GM20431 (cell line): Measurements from ENCODE around the gene GPC1.

Experiments
- in situ Hi-C: fragments of 300-500 bp; cut with MseI, MboI; formaldehyde crosslinking; loops from one replicate; pipeline ENCODE4 v1.15.0; 2020; ENCODE audit warnings: low sequenced_read_pairs; ENCODE audit not compliant: unreplicated experiment

Gene GPC1

DNA sequence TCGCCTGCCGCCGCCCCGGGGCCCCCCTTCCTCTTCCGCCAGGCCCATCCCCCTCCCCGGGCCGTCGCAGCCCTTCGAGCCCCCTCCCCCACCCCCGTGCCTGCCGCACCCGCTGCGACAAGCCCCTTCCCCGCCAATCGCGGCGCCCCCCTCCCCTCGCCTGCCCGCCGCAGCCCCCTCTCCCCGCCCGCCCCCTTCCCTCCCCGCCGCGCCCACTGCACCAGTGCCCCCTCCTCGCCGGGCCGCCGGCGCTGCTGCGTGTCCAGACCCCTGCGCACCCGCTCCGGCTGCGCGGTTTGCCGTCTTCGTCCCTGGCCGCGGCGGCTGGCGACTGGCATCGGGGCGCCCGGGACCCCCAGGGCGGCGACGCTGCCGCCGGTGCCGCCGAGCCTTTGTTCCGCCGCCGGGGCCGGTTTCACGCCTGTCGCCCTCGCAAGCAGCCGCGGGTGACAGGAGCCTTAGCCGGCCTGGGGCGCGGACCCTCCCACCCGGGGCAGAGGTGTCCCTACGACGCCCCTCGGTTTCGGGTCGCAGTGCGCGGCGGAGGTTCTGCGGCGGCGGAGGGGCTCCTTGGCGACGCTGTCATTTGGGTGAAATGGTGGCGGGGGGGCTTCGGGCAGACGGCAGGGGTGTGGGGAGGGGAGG lies 18.1 kb downstream of the GPC1 start:
- in situ Hi-C loops, result no loop called here

DNA sequence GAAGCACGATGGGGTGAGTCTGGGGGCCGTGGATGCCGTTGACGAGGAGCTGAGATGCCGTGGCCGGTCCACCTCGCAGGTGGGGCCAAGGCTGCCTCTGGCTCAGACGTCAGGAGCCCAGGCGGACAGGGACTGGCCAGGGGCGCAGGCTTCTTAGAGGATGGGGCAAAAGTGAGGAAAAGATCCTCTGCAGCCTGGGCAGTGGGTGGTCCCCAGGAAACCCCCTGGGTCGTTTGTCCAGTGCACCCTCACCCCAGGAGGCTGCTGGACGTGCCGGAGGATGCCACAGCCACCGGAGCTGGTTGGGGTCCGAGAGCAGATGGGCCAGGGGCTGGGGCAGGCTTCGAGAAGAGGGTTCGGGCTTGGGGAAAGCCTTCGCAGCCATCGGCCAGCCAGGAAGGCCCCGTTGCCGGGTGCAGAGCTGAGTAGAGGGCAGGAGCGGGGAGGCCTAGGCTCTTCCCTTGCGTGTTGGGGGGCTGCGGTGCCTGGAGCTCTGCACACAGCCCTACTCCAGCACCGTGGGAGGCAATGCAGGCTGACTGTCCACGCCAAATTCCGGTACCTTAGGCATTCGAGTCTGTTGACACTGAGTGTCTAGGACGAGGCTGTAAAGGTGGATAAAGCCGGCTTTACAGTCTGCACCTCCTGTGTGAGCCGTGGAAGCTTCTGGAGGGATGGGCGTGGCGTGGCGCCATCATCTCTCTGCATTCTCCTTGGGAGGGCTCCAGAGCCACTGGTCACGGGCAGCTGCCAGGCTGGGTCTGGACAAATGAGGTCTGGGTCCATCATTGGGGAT lies 18.8 kb downstream of the GPC1 start:
- in situ Hi-C loops, result no loop called here

DNA sequence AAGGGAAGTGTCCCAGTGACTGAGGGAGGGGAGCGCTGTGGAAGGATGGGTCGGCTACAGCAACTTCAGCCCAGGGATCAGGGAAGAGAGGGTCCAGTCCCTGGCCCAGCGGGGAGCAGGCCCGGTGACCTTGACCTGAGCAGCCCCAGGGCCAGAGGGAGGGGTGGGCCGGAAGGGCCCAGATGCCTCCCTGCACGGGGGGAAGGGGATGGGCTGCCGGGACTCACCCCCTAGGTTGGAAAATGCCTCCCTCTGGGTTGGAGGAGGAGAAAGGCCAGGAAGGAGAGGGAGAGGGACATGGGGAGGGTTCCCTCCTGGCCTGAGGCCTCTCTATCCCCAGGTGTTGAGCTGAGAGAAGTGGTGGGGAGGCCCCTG lies 19.8 kb downstream of the GPC1 start:
- in situ Hi-C loops, result no loop called here

DNA sequence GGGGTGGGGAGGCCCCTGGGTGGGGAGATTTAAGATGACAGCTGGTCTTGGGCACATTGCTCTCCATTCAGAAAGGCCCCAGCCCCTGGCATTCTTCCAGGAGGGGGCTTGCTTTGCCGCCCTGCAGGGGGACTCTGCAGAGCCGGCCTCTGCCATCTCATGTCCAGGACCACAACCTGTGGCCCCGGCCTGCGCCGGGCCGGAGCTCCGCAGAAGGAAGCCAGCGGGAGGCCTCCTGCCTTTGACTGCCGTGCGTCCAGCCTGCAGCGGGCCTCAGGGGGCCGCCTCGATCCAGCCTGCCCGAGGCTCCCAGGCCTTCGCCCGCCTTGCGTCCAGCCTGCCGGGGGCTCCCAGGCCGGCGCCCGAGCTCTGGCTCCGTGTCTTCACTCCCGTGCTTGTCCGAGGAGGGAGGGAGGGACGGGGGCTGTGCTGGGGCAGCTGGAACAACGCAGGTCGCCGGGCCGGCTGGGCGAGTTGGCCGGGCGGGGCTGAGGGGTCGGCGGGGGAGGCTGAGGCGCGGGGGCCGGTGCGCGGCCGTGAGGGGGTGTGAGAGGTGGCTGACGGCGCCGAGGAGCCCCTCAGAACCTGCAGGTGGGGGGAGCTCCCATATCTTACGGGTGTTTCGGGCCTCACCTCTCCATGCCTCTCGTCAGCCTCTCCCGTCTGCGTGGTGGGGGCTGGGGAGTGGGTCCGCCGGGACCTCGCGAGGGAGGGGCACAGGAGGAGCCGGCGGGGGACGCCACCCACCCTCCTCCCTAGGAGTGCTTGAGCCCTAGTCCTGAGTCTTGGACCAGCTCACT lies 20.4 kb downstream of the GPC1 start:
- in situ Hi-C loops, result no loop called here

DNA sequence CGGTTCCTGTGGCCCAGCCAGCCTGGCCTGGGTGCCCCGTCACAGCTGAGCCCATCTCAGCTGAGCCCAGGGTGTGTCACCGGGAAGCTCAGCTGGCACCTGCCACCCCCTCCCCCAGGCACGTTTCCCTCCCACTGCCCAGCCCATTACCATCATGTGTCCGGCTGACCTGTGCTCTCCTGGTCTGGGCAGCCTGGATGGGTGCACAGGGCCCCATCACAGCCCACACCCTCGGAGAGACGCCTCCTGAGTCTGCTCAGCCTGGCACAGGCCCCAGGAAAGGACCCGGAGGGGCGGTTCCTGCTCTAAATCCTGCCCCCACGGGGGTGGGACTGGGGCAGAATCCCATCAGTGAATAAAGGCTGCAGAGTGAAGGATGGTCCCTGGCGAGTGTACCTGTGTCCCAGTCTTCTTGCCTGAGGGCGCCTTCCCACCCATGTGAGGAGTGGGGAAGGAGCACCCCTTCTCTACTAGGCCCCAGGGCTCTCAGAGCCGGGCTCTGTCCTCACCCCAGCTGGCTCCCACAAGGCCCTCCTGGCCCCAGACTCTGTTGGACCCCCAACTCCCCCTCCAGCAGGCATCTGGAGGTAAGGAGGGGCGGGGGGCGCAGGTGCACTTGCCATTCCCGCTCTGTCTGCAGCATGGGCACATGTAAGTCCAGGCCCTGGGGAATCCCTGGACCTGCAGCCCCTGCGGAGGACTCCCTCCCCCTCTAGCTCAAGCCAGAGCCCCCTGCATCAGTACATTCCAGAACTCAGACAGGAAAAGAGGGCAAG lies 21.2 kb downstream of the GPC1 start:
- in situ Hi-C loops, result no loop called here

DNA sequence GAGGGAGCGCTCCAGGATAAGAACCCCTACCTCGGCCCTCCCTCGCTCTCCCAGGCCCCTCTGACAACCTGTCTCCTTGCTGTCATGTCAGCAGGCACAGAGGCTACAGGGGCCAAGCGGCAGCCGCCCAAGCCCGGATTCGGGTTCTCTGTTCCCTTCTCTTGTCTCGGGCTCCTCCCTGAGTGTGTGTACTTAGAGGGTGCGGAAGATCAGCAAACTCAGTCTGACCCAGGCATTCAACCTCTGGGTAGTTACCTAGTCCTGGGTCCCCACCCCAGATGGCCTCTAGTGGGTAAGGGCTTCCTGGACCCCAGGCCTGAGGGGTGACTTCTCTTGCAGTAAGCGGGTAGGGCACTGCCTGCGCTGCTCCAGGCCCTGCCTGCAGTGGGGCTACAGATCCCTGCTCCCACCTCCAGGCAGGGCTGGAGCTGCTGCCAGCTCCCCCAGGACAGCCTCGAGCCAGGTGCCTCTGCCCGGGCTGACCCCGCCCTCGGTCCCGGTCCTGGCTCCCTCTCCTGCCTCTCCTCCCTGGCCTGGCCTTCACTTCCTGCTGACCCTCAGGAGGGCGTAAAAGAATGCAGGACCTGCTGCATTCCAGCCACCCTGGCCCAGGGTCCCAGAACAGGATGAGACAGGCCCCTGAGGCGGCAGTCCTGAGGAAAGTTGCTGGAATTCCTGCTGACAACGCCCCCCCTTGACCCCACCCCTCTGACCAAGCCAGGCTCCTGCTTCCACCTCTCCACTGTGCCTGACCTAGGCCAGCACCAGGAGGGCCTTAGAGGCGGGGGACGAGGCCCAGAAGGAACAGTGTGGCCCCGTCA lies 22.0 kb downstream of the GPC1 start:
- in situ Hi-C loops, result no loop called here

DNA sequence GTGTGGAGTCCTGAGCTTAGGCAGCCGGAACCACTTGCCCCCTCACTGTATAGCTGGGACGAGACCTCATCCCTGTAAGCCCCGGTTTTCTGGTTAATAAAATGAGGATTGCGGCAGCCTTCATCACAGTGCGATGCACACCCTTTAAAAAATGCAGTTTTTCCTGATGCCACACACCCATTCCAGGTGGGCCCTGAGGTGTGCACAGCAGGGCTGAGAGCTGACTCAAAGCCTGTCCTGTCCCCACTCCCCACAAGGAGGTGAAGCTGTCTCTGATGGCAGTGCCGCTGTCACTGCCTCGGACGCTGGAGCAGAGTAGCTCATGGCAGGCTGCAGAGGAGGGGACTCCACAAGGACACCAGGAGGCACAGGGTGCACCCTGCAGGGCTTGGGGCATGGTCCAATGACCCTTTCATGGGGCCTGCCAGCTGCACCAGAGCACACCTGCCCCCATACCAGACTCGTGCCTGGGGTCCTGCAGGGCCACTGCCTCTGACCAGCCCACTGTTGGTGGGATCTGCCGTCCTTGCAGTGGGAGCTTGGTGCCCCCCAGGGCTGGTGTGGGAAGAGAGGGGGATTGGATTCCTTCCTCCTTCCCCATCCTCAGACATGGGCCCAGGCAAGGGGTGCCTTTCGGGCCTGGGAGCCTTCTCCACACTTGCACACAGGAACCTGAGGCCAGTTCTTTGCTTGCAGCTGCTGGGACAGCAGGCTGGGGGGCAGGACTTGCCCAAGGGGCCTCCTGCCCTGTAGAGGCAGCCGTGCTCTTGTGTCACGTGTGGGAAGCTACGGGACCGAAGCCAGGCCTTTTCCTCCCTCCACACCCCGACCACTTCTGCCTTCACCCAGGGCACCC lies 22.8 kb downstream of the GPC1 start:
- in situ Hi-C loops, result no loop called here

DNA sequence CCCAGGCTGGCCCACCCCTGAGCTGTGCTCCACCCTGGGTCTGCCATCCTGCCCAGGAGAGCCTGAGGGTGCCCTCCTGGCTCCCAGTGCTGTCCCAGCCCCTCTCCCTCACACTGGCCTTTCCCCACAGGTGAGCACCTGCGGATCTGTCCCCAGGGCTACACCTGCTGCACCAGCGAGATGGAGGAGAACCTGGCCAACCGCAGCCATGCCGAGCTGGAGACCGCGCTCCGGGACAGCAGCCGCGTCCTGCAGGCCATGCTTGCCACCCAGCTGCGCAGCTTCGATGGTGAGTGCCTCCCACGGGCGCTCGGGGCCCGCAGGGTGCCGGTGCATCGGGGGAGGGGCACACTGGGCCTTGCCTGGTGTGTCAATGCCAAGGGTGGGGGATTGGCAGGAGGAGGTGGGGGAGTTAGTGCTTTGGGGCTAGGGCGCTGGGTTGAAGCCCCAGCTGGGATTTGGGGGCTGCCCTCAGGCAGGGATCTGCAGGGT lies 23.5 kb downstream of the GPC1 start:
- in situ Hi-C loops, result no loop called here

DNA sequence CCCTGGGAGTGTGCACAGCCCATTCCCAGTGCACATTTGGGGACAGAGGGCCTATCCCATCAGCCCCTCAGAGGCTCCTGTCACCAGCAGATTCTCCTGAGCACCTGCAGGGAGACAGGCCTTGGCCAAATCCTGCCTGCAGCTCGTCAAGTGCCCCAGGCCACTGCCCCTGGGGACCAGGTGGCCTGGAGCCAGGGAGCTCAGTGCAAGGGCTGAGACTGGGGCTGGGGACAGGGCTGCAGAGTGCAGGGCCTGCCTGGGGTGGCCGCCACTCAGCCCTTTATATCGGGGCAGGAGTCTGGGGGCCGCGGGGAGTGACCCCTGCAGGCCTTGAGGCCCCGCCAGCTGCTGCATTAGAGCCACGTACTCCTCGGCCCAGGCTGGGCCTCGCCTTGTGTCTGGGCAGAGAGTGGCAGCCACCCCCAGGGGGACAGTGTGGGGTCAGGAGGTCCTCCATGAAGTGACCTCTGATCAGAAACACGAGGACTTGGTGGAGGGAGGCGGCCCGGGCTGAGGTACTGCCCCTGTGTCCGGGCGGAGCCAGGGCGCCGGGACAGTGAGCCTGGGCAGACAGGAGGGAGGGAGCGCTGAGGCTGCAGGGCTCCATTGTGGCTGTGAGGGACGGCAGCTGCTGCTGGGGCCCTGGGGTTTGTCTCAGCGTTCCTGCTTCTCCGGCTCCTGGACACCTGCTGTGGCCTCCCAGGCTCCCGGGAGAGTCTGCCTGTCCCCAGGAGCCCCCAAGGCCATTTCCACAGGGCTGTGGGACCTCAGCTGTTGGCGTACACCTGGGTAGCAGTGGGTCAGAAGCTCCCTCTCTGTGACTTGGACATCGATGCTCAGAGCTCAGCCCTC lies 24.2 kb downstream of the GPC1 start:
- in situ Hi-C loops, result no loop called here

DNA sequence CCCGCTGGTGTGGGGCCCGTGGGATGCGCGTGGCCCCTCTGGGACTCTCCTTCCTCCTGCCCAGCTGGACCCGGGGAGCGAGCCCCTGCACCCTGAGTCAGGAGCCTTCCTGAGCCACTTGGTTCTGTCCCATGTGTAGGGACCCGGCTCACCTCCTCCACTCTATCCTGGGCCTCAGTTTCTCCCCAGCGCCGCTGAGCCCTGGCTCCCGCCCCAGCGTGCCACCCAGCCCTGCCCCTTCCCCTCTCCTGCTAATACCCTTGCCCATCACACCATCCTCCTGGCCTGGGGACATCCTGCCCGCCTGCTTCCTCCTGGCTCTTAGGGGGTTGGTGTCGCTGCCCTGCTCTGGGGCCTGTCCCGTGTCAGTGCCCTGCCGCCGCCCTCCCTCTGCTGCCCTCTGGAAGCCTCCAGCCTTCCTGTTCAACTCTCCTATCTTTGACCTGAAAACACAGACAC lies 24.8 kb downstream of the GPC1 start:
- in situ Hi-C loops, result no loop called here

DNA sequence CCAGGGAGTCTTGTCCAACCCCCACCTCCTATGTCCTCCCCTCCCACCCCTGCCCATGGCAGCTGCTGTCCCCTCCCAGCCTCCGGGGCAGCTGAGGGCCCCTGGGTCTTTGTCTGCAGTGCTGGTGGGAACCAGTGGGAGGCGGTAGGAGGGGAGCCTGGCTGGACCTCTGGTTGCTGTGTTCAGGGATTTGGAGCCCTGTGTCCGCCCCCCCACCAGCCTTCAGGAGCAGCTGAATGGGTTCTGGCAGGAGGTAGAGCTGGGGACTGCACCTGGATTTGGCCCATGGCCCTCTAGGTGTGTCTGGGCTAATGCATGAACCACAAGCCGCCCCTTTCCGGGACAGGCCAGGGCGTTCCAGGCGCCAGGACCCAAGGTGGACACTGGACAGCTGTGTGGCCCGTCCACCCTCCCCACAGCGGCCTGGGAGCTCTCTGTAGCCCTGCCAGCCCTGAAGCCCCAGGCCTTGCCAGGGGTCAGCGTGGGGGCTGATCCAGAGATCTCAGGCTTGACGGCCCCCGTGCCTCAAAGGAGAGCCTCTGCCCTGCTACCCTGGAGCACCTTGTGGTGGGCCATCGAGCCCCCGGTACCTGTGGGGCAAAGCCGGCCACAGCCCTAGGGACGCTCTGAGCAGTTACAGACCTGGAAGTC lies 25.4 kb downstream of the GPC1 start:
- in situ Hi-C loops, result no loop called here

DNA sequence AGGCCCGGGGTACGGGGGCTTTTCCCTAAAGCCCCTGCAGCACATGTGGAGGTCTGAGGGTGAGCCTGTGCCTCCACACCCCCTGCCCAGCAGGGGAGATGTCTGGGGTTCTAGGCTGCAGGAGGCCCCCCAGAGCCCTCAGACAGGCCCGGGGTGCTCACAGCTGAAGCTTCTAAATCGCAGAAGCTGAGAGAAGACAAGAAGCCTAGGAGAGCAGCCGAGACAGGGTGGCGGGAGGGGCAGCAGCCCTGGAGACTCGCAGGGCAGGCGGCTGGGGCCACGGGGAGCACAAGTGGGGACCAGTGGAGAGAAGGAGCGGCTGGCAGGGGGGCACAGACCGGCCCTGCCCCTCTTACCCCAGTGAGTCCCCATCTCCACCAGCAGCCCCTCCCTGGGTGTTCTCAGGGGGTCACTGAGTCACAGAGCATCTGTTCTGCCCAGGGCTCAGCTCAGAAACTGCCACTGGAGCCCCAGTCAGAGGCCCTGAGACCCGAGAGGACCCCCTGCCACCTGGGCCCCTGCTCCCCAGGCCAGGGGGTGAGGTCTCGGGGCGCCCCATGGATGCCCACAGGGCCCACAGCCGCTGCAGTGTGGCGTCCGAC lies 26.1 kb downstream of the GPC1 start:
- in situ Hi-C loops, result no loop called here

DNA sequence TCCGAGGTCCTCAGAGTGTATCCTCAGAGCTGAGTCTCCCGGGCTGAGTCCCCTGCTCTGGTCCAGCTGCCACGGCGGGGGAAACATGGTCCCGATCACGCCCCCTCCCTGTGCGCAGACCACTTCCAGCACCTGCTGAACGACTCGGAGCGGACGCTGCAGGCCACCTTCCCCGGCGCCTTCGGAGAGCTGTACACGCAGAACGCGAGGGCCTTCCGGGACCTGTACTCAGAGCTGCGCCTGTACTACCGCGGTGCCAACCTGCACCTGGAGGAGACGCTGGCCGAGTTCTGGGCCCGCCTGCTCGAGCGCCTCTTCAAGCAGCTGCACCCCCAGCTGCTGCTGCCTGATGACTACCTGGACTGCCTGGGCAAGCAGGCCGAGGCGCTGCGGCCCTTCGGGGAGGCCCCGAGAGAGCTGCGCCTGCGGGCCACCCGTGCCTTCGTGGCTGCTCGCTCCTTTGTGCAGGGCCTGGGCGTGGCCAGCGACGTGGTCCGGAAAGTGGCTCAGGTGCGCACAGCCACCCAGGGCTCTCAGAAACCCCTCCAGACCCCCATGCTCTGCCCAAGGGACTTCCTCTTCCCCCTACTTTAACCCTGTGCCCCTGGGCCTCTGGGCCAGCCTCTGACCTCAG lies 26.7 kb downstream of the GPC1 start:
- in situ Hi-C loops, result no loop called here

DNA sequence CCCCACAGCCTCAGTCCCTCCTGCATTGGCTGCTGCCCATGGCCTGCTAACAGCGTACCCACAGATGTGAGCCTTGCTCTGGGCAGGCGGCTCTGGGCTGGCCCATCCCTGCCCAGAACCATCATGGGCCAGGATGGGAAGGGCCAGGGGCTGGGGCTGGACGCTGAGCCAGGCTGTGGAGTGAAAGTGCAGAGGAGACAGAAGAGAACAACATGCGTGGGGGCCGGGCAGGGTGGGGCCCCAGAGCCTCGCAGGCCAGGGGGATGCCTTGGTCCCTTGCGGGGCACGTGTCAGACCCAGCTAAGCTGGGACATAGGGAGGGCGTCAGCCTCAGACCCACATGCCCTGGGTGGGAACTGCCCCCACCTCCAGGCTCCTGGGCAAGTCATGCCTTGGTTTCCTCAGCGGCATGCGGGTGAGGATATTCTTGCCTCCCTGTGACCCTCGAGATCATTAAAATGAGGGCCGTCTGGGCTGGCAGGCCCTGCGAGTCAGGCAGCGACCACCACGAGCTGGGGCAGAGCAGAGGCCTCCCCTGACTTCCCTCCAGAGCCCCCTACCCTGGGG lies 27.3 kb downstream of the GPC1 start:
- in situ Hi-C loops, result no loop called here

DNA sequence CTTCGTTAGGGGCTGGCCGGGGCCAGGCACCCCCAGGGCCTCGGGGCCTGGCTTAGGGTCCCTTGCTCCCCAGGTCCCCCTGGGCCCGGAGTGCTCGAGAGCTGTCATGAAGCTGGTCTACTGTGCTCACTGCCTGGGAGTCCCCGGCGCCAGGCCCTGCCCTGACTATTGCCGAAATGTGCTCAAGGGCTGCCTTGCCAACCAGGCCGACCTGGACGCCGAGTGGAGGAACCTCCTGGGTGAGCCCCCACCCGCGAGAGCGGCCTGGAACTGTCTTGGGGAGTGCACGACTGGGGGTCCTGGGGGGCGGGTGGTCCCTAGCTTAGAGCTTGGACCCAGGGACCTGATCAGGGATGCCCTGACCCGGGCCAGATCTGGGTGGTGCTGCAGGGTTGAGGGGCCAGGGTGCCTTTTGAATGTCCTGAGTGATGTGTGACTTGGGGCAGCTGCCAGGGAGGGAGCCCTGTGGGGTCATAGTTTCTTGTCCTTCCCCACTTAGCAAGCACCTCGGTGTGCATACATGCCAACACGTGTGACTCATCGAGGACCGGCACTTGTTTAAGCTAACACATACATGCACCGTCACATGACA lies 27.9 kb downstream of the GPC1 start:
- in situ Hi-C loops, result no loop called here
